AG09309 (cell line): ENCODE data around the gene DST.
"Not testable (repeated sequence)": the region's sequence is repeated elsewhere in the genome, so short reads cannot be mapped to it uniquely, and the experiment has no call there.

Experiments
- DNase-seq: peaks from one replicate; pipeline ENCODE4 v3.0.0-alpha.2; 2010; ENCODE audit warnings: low read depth
- H3K4me3 ChIP-seq: 2 replicates; pipeline ENCODE4 v1.5.1; 2011; ENCODE audit warnings: mild to moderate bottlenecking, low read depth, low read length, moderate library complexity; ENCODE audit not compliant: control insufficient read depth
- CTCF ChIP-seq: IDR thresholded peaks from 2 replicates; pipeline ENCODE4 v1.5.1; 2011; ENCODE audit warnings: mild to moderate bottlenecking, low read depth, low read length, inconsistent platforms; ENCODE audit not compliant: insufficient read depth, control insufficient read depth; ENCODE audit errors: missing control alignments

Gene DST

GRCh38 chr6:56668158-56668557 lies 25.5 kb upstream of the DST start:
- no peak overlapping the region for H3K4me3 ChIP-seq
- no peak for DNase-seq
- no peak for TF ChIP-seq CTCF

- no peak for DNase-seq
- no peak overlapping the region for H3K4me3 ChIP-seq
- no peak for TF ChIP-seq CTCF
Observed at GRCh38 chr6:56667336-56667735, 24.6 kb upstream of the DST start.

- no peak overlapping the region for H3K4me3 ChIP-seq
- no peak for DNase-seq
- TF ChIP-seq CTCF = no peak
Observed at GRCh38 chr6:56664029-56664428, 21.3 kb upstream of the DST start.

- no peak for TF ChIP-seq CTCF
- no peak overlapping the region for H3K4me3 ChIP-seq
- no peak for DNase-seq
Observed at GRCh38 chr6:56663344-56663743, 20.7 kb upstream of the DST start.

- H3K4me3 ChIP-seq, DNase-seq: not testable (repeated sequence)
Observed at GRCh38 chr6:56661338-56661737, 18.6 kb upstream of the DST start.

GRCh38 chr6:56660381-56660730 lies 17.7 kb upstream of the DST start:
- H3K4me3 ChIP-seq = no peak overlapping the region
- TF ChIP-seq CTCF = no peak
- no peak for DNase-seq

GRCh38 chr6:56659721-56660380 lies 17.2 kb upstream of the DST start:
- no peak for DNase-seq
- no peak for TF ChIP-seq CTCF
- H3K4me3 ChIP-seq = no peak overlapping the region
